GM18505 (cell line): Measurements from ENCODE around the gene ALOXE3.

Experiments
- ATAC-seq: cut with Tn5 transposase; IDR thresholded peaks from one replicate; pipeline ENCODE4 v1.9.1; 2021; ENCODE audit not compliant: unreplicated experiment
- POLR2A ChIP-seq: IDR thresholded peaks from 4 replicates; pipeline ENCODE4 v1.6.1; 2011; ENCODE audit warnings: borderline replicate concordance; ENCODE audit not compliant: insufficient read depth, insufficient read length; ENCODE audit errors: extremely low read depth

ALOXE3 gene

GRCh38 chr17:8150194-8151119, 32.1 kb upstream of the ALOXE3 start:
- no peak for ATAC-seq

GRCh38 chr17:8149419-8150193, 31.3 kb upstream of the ALOXE3 start:
- no peak for ATAC-seq

More at GRCh38 chr17:8150194-8151119, 32.1 kb upstream of the ALOXE3 start:
- TF ChIP-seq POLR2A, result no peak

GRCh38 chr17:8148560-8148959, 30.2 kb upstream of the ALOXE3 start:
- no peak for TF ChIP-seq POLR2A

More at GRCh38 chr17:8149419-8150193, 31.3 kb upstream of the ALOXE3 start:
- TF ChIP-seq POLR2A, result no peak

GRCh38 chr17:8147805-8148404, 29.6 kb upstream of the ALOXE3 start:
- no peak for ATAC-seq
- TF ChIP-seq POLR2A, result no peak

More at GRCh38 chr17:8148560-8148959, 30.2 kb upstream of the ALOXE3 start:
- ATAC-seq, result no peak

- no peak for TF ChIP-seq POLR2A
- ATAC-seq, result no peak
Observed at GRCh38 chr17:8147141-8147804, 29.0 kb upstream of the ALOXE3 start.

- no peak for TF ChIP-seq POLR2A
- no peak for ATAC-seq
Observed at GRCh38 chr17:8146381-8147140, 28.2 kb upstream of the ALOXE3 start.

- TF ChIP-seq POLR2A, result no peak
- ATAC-seq, result no peak
Observed at GRCh38 chr17:8145811-8146210, 27.5 kb upstream of the ALOXE3 start.

GRCh38 chr17:8144401-8145231, 26.3 kb upstream of the ALOXE3 start:
- no peak for TF ChIP-seq POLR2A
- no peak for ATAC-seq

- TF ChIP-seq POLR2A, result no peak
- no peak for ATAC-seq
Observed at GRCh38 chr17:8143581-8144400, 25.5 kb upstream of the ALOXE3 start.

- ATAC-seq, result no peak
- TF ChIP-seq POLR2A, result no peak
Observed at GRCh38 chr17:8142887-8143580, 24.7 kb upstream of the ALOXE3 start.
